GM18499 (cell line): ENCODE results near the gene RABGAP1L.

Source experiments
- ATAC-seq: cut with Tn5 transposase; IDR thresholded peaks from one replicate; pipeline ENCODE4 v1.9.1; 2021; ENCODE audit warnings: moderate number of reproducible peaks; ENCODE audit not compliant: insufficient read depth, unreplicated experiment

Gene RABGAP1L

GRCh38 chr1:174939775-174940545, 780.6 kb downstream of the RABGAP1L start:
- no peak for ATAC-seq

GRCh38 chr1:174940646-174941175, 781.4 kb downstream of the RABGAP1L start:
- ATAC-seq: no peak

- no peak for ATAC-seq
Measured at GRCh38 chr1:174942547-174943255, 783.4 kb downstream of the RABGAP1L start.

- no peak for ATAC-seq
Measured at GRCh38 chr1:174946031-174946430, 786.7 kb downstream of the RABGAP1L start.

- ATAC-seq: no peak
Measured at GRCh38 chr1:174949061-174949460, 789.7 kb downstream of the RABGAP1L start.

GRCh38 chr1:174949645-174950044, 790.3 kb downstream of the RABGAP1L start:
- ATAC-seq: no peak

- no peak for ATAC-seq
Measured at GRCh38 chr1:174953285-174954072, 794.2 kb downstream of the RABGAP1L start.

GRCh38 chr1:174954073-174954460, 794.7 kb downstream of the RABGAP1L start:
- no peak for ATAC-seq

GRCh38 chr1:174954671-174955669, 795.6 kb downstream of the RABGAP1L start:
- ATAC-seq: no peak

GRCh38 chr1:174956086-174956485, 796.8 kb downstream of the RABGAP1L start:
- no peak for ATAC-seq

- no peak for ATAC-seq
Measured at GRCh38 chr1:174956976-174957375, 797.7 kb downstream of the RABGAP1L start.

- no peak for ATAC-seq
Measured at GRCh38 chr1:174957829-174958228, 798.5 kb downstream of the RABGAP1L start.

GRCh38 chr1:174958396-174958795, 799.1 kb downstream of the RABGAP1L start:
- no peak for ATAC-seq

- no peak for ATAC-seq
Measured at GRCh38 chr1:174960362-174960761, 801.0 kb downstream of the RABGAP1L start.

- no peak for ATAC-seq
Measured at GRCh38 chr1:174963529-174964125, 804.3 kb downstream of the RABGAP1L start.

GRCh38 chr1:174964261-174964971, 805.1 kb downstream of the RABGAP1L start:
- no peak for ATAC-seq

GRCh38 chr1:174964972-174965361, 805.6 kb downstream of the RABGAP1L start:
- no peak for ATAC-seq

GRCh38 chr1:174965362-174966007, 806.2 kb downstream of the RABGAP1L start:
- no peak for ATAC-seq
